IMR-90 (cell line): ENCODE data around the gene EXOC6B. TPM values are rescaled to one million over a fixed set of nuclear protein-coding genes. Genes with fewer than 3 reads are reported as not detected.

Experiments
- ATAC-seq: fragments of 200-7000 bp; cut with Tn5 transposase; 2 replicates; pipeline ENCODE4 v1.9.1; 2020; ENCODE audit warnings: low read depth, mild to moderate bottlenecking, moderate library complexity
- BruUV-seq: library from RNA; stranded (reverse); fragments of 400-500 nt; replicated peaks from 2 replicates; lab custom pipeline; 2021; lab: Mats Ljungman, UMichigan
- CTCF ChIA-PET: fragments of 300-600 bp; formaldehyde crosslinking; extraction: SDS; loops from one replicate; lab custom pipeline; 2021; ENCODE audit warnings: antibody characterized with exemption; lab: Yijun Ruan, JAX
- POLR2A ChIA-PET: fragments of 300-600 bp; sonication (Branson Sonifier 250); formaldehyde crosslinking; loops from one replicate; lab custom pipeline; 2022; ENCODE audit warnings: antibody characterized with exemption; ENCODE audit not compliant: unreplicated experiment; lab: Charles Lee
- DNase-seq: peaks from one replicate; pipeline ENCODE4 v3.0.0; 2013
- H2AFZ ChIP-seq: replicated peaks from 2 replicates; pipeline ENCODE3; 2013; ENCODE audit warnings: low read length, mild to moderate bottlenecking; ENCODE audit not compliant: poor library complexity
- H2AK5ac ChIP-seq: 2 replicates; pipeline ENCODE4 v1.6.1; 2013; ENCODE audit warnings: low read depth, low read length, inconsistent platforms
- H2AK9ac ChIP-seq: replicated peaks from 2 replicates; pipeline ENCODE3; 2013; ENCODE audit warnings: mild to moderate bottlenecking, low read depth, low read length, moderate library complexity; ENCODE audit not compliant: poor library complexity
- H2BK120ac ChIP-seq: 2 replicates; pipeline ENCODE4 v1.6.1; 2013; ENCODE audit warnings: low read depth, low read length, inconsistent platforms
- H2BK15ac ChIP-seq: 3 replicates; pipeline ENCODE4 v1.6.1; 2013; ENCODE audit warnings: low read depth, low read length, inconsistent platforms
- H2BK20ac ChIP-seq: 2 replicates; pipeline ENCODE4 v1.6.1; 2013; ENCODE audit warnings: low read depth, mild to moderate bottlenecking, inconsistent platforms, low read length, moderate library complexity
- H2BK5ac ChIP-seq: 2 replicates; pipeline ENCODE4 v1.6.1; 2013; ENCODE audit warnings: mild to moderate bottlenecking, low read depth, low read length, inconsistent platforms; ENCODE audit not compliant: poor library complexity, severe bottlenecking
- H3K14ac ChIP-seq: replicated peaks from 2 replicates; pipeline ENCODE4 v1.6.1; 2013; ENCODE audit warnings: low read depth, low read length, inconsistent platforms
- H3K18ac ChIP-seq: 2 replicates; pipeline ENCODE4 v1.6.1; 2013; ENCODE audit warnings: low read depth, low read length, control low read depth
- H3K23ac ChIP-seq: 2 replicates; pipeline ENCODE4 v1.6.1; 2013; ENCODE audit warnings: low read depth, low read length, inconsistent platforms
- H3K27ac ChIP-seq: 2 replicates; pipeline ENCODE4 v1.5.1; 2013; ENCODE audit warnings: mild to moderate bottlenecking, control low read depth, low read length; ENCODE audit not compliant: insufficient read depth
- H3K27me3 ChIP-seq: 2 replicates; pipeline ENCODE4 v1.6.1; 2013; ENCODE audit warnings: low read length; ENCODE audit not compliant: control insufficient read depth, insufficient read depth
- H3K36me3 ChIP-seq: 2 replicates; pipeline ENCODE4 v1.6.1; 2013; ENCODE audit warnings: low read length, mixed read lengths; ENCODE audit not compliant: control insufficient read depth, insufficient read depth
- H3K4ac ChIP-seq: 2 replicates; pipeline ENCODE4 v1.6.1; 2013; ENCODE audit warnings: low read depth, low read length, inconsistent platforms
- H3K4me1 ChIP-seq: 2 replicates; pipeline ENCODE4 v1.6.1; 2013; ENCODE audit warnings: low read length, mixed read lengths; ENCODE audit not compliant: control insufficient read depth, insufficient read depth
- H3K4me2 ChIP-seq: 2 replicates; pipeline ENCODE4 v1.6.1; 2013; ENCODE audit warnings: low read depth, mild to moderate bottlenecking, control low read depth, low read length, moderate library complexity
- H3K4me3 ChIP-seq: 2 replicates; pipeline ENCODE4 v1.5.1; 2013; ENCODE audit warnings: low read depth, mild to moderate bottlenecking, control low read depth, low read length, moderate library complexity; ENCODE audit not compliant: insufficient read depth
- H3K56ac ChIP-seq: 2 replicates; pipeline ENCODE4 v1.6.1; 2013; ENCODE audit warnings: low read length, inconsistent platforms; ENCODE audit not compliant: insufficient read depth; ENCODE audit errors: extremely low read depth
- H3K79me1 ChIP-seq, 2 experiments: 2 replicates each; pipeline ENCODE4 v1.6.1; 2013; ENCODE audit warnings: low read length in 2 of 2, inconsistent platforms in 1 of 2, low read depth in 1 of 2
- H3K9ac ChIP-seq: 2 replicates; pipeline ENCODE4 v1.6.1; 2013; ENCODE audit warnings: low read depth, low read length, control low read depth
- H3K9me1 ChIP-seq: 2 replicates; pipeline ENCODE4 v1.6.1; 2013; ENCODE audit warnings: low read length, inconsistent platforms; ENCODE audit not compliant: insufficient read depth
- H3K9me3 ChIP-seq: 2 replicates; pipeline ENCODE4 v1.6.1; 2013; ENCODE audit warnings: low read length; ENCODE audit not compliant: control insufficient read depth, insufficient read depth
- H4K20me1 ChIP-seq: 2 replicates; pipeline ENCODE4 v1.6.1; 2013; ENCODE audit warnings: low read length, inconsistent platforms; ENCODE audit not compliant: insufficient read depth
- H4K5ac ChIP-seq: 2 replicates; pipeline ENCODE4 v1.6.1; 2013; ENCODE audit warnings: mild to moderate bottlenecking, low read depth, low read length, control low read depth
- H4K8ac ChIP-seq, 2 experiments: 2 replicates each; pipeline ENCODE4 v1.6.1; 2013; ENCODE audit warnings: low read depth in 2 of 2, low read length in 2 of 2, control low read depth in 1 of 2, inconsistent platforms in 1 of 2
- H4K91ac ChIP-seq: 2 replicates; pipeline ENCODE4 v1.6.1; 2013; ENCODE audit warnings: low read depth, low read length, inconsistent platforms; ENCODE audit not compliant: insufficient read depth
- BHLHE40 ChIP-seq: fragments of 150-350 bp; IDR thresholded peaks from 2 replicates; pipeline ENCODE4 v1.6.1; 2016; ENCODE audit warnings: mild to moderate bottlenecking, low read depth, low read length
- CEBPB ChIP-seq: IDR thresholded peaks from 2 replicates; pipeline ENCODE4 v1.6.1; 2012; ENCODE audit warnings: low read depth, low read length, improper control_type of control experiment
- CTCF ChIP-seq: conservative IDR thresholded peaks from 2 replicates; pipeline ENCODE4 v1.5.1; 2012; ENCODE audit warnings: mild to moderate bottlenecking, low read depth, low read length, improper control_type of control experiment
- ELK1 ChIP-seq: fragments of 150-350 bp; IDR thresholded peaks from 2 replicates; pipeline ENCODE4 v1.6.1; 2016; ENCODE audit warnings: low read depth, mild to moderate bottlenecking, low read length, moderate library complexity, borderline replicate concordance
- FOS ChIP-seq: fragments of 150-350 bp; IDR thresholded peaks from 2 replicates; pipeline ENCODE4 v1.6.1; 2016; ENCODE audit warnings: low read depth, low read length
- MAFK ChIP-seq: IDR thresholded peaks from 2 replicates; pipeline ENCODE4 v1.6.1; 2012; ENCODE audit warnings: low read depth, low read length, improper control_type of control experiment
- MAZ ChIP-seq: IDR thresholded peaks from 2 replicates; pipeline ENCODE4 v1.6.1; 2012; ENCODE audit warnings: low read depth, mild to moderate bottlenecking, low read length, improper control_type of control experiment, moderate library complexity, borderline replicate concordance
- MXI1 ChIP-seq: IDR thresholded peaks from 2 replicates; pipeline ENCODE4 v1.6.1; 2012; ENCODE audit warnings: low read depth, mild to moderate bottlenecking, low read length, moderate library complexity, borderline replicate concordance
- NFE2L2 ChIP-seq: fragments of 150-350 bp; IDR thresholded peaks from 2 replicates; pipeline ENCODE4 v1.6.1; 2016; ENCODE audit warnings: low read depth, mild to moderate bottlenecking, low read length
- POLR2A ChIP-seq: IDR thresholded peaks from 2 replicates; pipeline ENCODE4 v1.6.1; 2012; ENCODE audit warnings: mild to moderate bottlenecking, low read depth, low read length
- RAD21 ChIP-seq: IDR thresholded peaks from 2 replicates; pipeline ENCODE4 v1.6.1; 2012; ENCODE audit warnings: low read length, improper control_type of control experiment
- RCOR1 ChIP-seq: IDR thresholded peaks from 2 replicates; pipeline ENCODE4 v1.6.1; 2012; ENCODE audit warnings: mild to moderate bottlenecking, low read length, improper control_type of control experiment; ENCODE audit not compliant: insufficient replicate concordance
- RFX5 ChIP-seq: IDR thresholded peaks from 2 replicates; pipeline ENCODE4 v1.8.0; 2012; ENCODE audit warnings: low read depth, mild to moderate bottlenecking, low read length, moderate library complexity
- SMC3 ChIP-seq: fragments of 150-350 bp; IDR thresholded peaks from 2 replicates; pipeline ENCODE4 v1.6.1; 2016; ENCODE audit warnings: low read depth, mild to moderate bottlenecking, antibody characterized with exemption, low read length, moderate library complexity
- USF2 ChIP-seq: fragments of 150-350 bp; IDR thresholded peaks from 2 replicates; pipeline ENCODE4 v1.6.1; 2017; ENCODE audit warnings: mild to moderate bottlenecking, antibody characterized with exemption, low read length, low read depth
- WGBS, 2 experiments: methylation state at CpG; one replicate each; pipeline versions ENCODE4 v1.1.5 to v1.1.7; 2013; ENCODE audit warnings: missing lambda C conversion rate in 2 of 2; ENCODE audit not compliant: insufficient read length in 1 of 2; ENCODE audit errors: extremely low coverage in 2 of 2; 5-methylcytosine and 5-hydroxymethylcytosine counted together
- dilution Hi-C: fragments of 300-500 bp; cut with HindIII; formaldehyde crosslinking; loops from one replicate; pipeline ENCODE4 v1.14.3; 2018; ENCODE audit warnings: low sequenced_read_pairs; ENCODE audit not compliant: unreplicated experiment
- in situ Hi-C: fragments of 300-500 bp; cut with MboI; formaldehyde crosslinking; loops from 3 replicates; pipeline ENCODE4 v1.14.3; 2019; ENCODE audit warnings: low sequenced_read_pairs, inconsistent platforms, mixed read lengths
- intact Hi-C: fragments of 100-400 bp; cut with micrococcal nuclease; formaldehyde crosslinking; loops from 2 replicates; pipeline ENCODE4 v1.10.0; 2022
- polyA plus RNA-seq, 3 experiments: library from polyadenylated mRNA; depleted of rRNA; stranded (reverse); fragments of >200 nt; gene quantifications; 2 replicates each; pipeline ENCODE4 v1.2.3, GENCODE V29; 2012; ENCODE audit warnings: low replicate concordance in 1 of 3
- total RNA-seq: library from RNA; depleted of rRNA; stranded (reverse); fragments of >200 nt; gene quantifications from 2 replicates; pipeline ENCODE4 v1.2.3, GENCODE V29; 2012

The EXOC6B gene
- total and polyA plus RNA-seq, 2 of the 4 experiments (the other 2 are of a cell fraction), result 10.2 to 29.4 TPM

GRCh38 chr2:72159211-72159993 lies 666.4 kb downstream of the EXOC6B start:
- Histone ChIP-seq H3K27ac (no peak overlapping the region), H4K5ac (no peak overlapping the region), H3K4me1 (no peaks in the 10 kb centered on the region), H2BK15ac (no peak overlapping the region), H3K9ac (no peak overlapping the region), H2AK5ac (no peak overlapping the region), H4K8ac (no peak overlapping the region), H4K20me1 (no peaks in the 10 kb centered on the region), H3K23ac (no peak overlapping the region), H3K4me2 (no peak overlapping the region), H3K4ac (no peak overlapping the region), H2AFZ (no peak overlapping the region), H3K18ac (no peak overlapping the region), H3K4me3 (no peak overlapping the region), H3K9me1 (no peaks in the 10 kb centered on the region; the same call in 1 of the 2 replicates), H2AK9ac (no peak overlapping the region), H3K36me3 (no peaks in the 10 kb centered on the region), H2BK5ac (no peak overlapping the region), H4K91ac (no peak overlapping the region), H2BK20ac (no peak overlapping the region), H2BK120ac (no peak overlapping the region), H3K9me3 (no peaks in the 10 kb centered on the region), H3K14ac (no peak overlapping the region), H3K27me3 (peaks cover 42% of the 10 kb centered on the region), H3K56ac (no peak overlapping the region), H3K79me1 (no peaks in the 10 kb centered on the region)
- intact Hi-C loops (no loop called here), dilution Hi-C loops (no loop called here), in situ Hi-C loops (loop anchor here (10.0 kb wide), 3 partner anchors 235 to 415 kb away; no protein-coding TSS in a partner anchor)
- ATAC-seq, result no peak
- no peak for DNase-seq
- ChIA-PET CTCF (interaction anchor here (1.1 kb wide), 1 partner anchor 322 kb away, joined by 3 read pairs; no protein-coding TSS in a partner anchor), POLR2A (no interaction called here)
- no TSS peak for BruUV-seq
- 100% methylated on average over 1 of the region's 12 CpGs; no CpG with 5 or more reads in 1 of the 2 experiments for WGBS, 2 experiments
- TF ChIP-seq RCOR1 (no peak), POLR2A (no peak), BHLHE40 (no peak), MXI1 (no peak), FOS (no peak), USF2 (no peak), NFE2L2 (no peak), RFX5 (no peak), RAD21 (no peak), ELK1 (no peak), MAFK (no peak), CEBPB (no peak), CTCF (no peak), SMC3 (no peak), MAZ (no peak)
